ENCODE data around the gene GEMIN8. TPM values are rescaled to one million over a fixed set of nuclear protein-coding genes. Genes with fewer than 3 reads are reported as not detected.

The GEMIN8 gene
- total RNA-seq, 1 experiment from 2014 or later = 11.3 TPM

DNA sequence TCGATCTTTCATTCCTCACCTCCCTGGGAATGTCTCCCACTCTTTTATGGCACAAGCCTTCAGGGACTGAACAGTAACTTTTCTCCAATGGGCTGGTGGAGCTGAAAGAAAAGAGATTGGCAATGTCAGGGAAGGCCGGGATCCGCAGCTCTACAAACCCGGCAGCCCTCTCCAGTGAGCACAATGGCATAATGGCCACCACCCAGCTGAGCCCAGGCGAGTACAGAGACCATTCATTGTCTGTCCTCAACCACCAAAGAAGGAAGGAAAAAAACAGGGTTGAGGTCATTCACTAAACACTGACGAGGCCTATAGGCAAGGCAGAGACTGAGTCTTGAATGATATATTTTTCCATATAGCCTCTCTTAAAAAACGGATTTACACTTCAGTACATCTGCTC lies 3.6 kb downstream of the GEMIN8 start:
- Histone ChIP-seq H3K36me3 (ENCODE audit: control insufficient read depth in 1 of 2, insufficient read depth in 2 of 2, low read length in 2 of 2) (no peaks in the 10 kb centered on the region), H3K79me2 (ENCODE audit: insufficient read depth, low read length) (0 out of 2 replicates have a peak, but pooled peaks cover 4% of the 10 kb centered on the region), H3K9ac (ENCODE audit: low read length) (no peak overlapping the region), H3K4me3 (replicated peaks in 1 of 2; ENCODE audit: low read depth in 1 of 2, low read length in 2 of 2) (no peak overlapping the region), H2AFZ (ENCODE audit: low read depth, low read length, poor library complexity, severe bottlenecking) (no peak overlapping the region), H3K4me1 (ENCODE audit: control insufficient read depth in 1 of 2, insufficient read depth in 2 of 2, low read length in 2 of 2) (peaks cover 16 to 22% of the 10 kb centered on the region in 2 experiments), H3K4me2 (ENCODE audit: low read length) (no peak overlapping the region), H4K20me1 (ENCODE audit: insufficient read depth) (no peaks in the 10 kb centered on the region), H3K9me2 (ENCODE audit: insufficient read depth) (no peaks in the 10 kb centered on the region), H3K27me3 (ENCODE audit: insufficient read depth, low read length) (no peaks in the 10 kb centered on the region), H3K9me3 (ENCODE audit: control insufficient read depth in 1 of 2, insufficient read depth in 1 of 2, low read depth in 1 of 2, low read length in 2 of 2) (no peaks in the 10 kb centered on the region), H3K27ac (ENCODE audit: low read depth, low read length) (no peak overlapping the region)
- TF ChIP-seq ZFX (IDR thresholded peaks at IDR 0.05) (no peak), EZH2 (IDR thresholded peaks at IDR 0.05) (no peak), CEBPB (IDR thresholded peaks at IDR 0.05; ENCODE audit: low read depth) (no peak), SP1 (IDR thresholded peaks at IDR 0.05; ENCODE audit: low read depth) (no peak), CBX3 (IDR thresholded peaks at IDR 0.05; ENCODE audit: low read depth) (no peak), YY1 (IDR thresholded peaks at IDR 0.05; ENCODE audit: extremely low read depth, insufficient replicate concordance, low read depth, low read length) (no peak), ELF1 (IDR thresholded peaks at IDR 0.05; ENCODE audit: borderline replicate concordance, low read depth) (no peak)
- TF ChIP-seq, protein P1, sequence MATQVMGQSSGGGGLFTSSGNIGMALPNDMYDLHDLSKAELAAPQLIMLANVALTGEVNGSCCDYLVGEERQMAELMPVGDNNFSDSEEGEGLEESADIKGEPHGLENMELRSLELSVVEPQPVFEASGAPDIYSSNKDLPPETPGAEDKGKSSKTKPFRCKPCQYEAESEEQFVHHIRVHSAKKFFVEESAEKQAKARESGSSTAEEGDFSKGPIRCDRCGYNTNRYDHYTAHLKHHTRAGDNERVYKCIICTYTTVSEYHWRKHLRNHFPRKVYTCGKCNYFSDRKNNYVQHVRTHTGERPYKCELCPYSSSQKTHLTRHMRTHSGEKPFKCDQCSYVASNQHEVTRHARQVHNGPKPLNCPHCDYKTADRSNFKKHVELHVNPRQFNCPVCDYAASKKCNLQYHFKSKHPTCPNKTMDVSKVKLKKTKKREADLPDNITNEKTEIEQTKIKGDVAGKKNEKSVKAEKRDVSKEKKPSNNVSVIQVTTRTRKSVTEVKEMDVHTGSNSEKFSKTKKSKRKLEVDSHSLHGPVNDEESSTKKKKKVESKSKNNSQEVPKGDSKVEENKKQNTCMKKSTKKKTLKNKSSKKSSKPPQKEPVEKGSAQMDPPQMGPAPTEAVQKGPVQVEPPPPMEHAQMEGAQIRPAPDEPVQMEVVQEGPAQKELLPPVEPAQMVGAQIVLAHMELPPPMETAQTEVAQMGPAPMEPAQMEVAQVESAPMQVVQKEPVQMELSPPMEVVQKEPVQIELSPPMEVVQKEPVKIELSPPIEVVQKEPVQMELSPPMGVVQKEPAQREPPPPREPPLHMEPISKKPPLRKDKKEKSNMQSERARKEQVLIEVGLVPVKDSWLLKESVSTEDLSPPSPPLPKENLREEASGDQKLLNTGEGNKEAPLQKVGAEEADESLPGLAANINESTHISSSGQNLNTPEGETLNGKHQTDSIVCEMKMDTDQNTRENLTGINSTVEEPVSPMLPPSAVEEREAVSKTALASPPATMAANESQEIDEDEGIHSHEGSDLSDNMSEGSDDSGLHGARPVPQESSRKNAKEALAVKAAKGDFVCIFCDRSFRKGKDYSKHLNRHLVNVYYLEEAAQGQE (IDR thresholded peaks at IDR 0.05; ENCODE audit: low read depth) = no peak
- ATAC-seq (no peak), DNase-seq (ENCODE audit: low read depth, low spot score) (no peak)
- ChIA-PET CTCF (no interaction called here), RAD21 (ENCODE audit: low non-redundant PET in 1 of 2, low total read pairs in 2 of 2, uncharacterized antibody in 2 of 2, unreplicated experiment in 2 of 2) (no interaction called here), POLR2A (no interaction called here)
- intact Hi-C loops (cut with micrococcal nuclease) = loop anchor here (10.0 kb wide), 1 partner anchor 91 kb away; no protein-coding TSS in a partner anchor
- no TSS peak for BruUV-seq (replicated peaks)

Measured in HCT116 (cell line).